Kidney capillary endothelial cell (primary cell): ENCODE data around the gene LARGE2.

Source experiments
- DNase-seq: peaks from one replicate; pipeline ENCODE4 v3.0.0-alpha.2; 2018; ENCODE audit warnings: low spot score

LARGE2 gene

DNA sequence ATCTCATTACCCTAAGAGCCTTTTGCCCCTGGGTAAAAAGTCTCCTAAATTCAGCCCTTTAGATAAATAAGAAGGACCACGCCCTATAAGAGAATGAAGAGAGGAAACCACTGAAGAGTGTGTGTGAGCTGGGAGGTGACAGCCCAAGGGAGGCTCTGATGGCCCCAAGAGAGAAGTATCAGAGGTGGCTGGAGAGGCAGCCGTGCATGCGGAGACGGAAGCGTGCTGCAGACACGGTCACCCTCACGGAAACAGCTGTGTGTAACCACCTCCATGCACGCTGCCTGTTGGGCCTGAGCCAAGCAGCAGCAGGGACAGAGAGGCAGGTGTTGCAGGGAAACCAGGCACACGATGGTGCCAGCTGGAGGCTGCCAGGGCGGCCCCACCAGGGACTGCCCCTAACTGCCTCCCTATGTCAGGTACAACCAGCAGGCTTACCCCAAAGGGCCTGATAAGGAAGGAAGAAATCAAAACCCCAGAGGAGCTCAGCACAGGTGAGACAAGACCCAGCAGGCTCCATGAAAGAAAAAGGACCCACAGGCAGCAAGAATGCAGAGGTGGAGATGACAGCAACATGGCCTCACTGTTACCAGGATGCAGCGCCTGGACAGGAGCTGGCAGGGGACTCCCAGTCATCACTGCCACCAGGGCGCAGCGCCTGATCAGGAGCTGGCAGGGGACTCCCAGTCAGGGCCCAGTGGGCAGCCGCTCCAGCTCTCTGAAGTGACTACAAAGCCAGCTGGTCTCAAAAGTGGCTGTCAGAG is 7.8 kb downstream of the LARGE2 start:
- DNase-seq: no peak

DNA sequence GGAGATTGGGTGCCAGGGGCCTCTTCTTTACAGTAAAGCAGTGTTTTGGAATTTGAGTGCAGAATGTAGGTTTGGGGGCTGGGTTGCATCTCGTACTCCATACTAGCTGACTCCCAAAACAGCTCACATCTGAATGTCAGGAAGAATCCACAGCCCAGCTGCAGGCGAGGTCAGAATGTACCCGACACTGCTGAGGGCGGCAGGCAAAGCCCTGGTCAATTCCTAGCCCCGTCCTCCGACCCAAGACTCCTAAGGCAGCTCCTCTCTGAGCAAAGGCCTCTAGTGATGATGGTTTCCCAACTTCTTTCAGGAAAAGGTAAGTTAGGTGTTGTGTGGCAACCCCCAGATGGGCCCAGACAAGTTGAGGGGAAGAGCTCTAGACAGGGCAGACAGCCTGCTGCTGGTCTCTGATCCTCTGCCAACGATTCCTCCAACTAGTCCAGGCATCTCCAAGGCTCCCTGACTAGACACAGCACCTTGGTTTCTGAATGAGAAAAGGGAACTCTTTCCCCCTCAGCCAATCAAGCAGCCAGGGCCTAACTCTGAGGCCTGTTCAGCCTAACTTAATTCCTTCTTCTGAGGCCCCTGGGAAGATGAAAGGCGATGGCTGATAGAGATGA is 8.6 kb downstream of the LARGE2 start:
- DNase-seq: no peak

- no peak for DNase-seq
Observed at GRCh38 chr11:45931739-45932138, 9.3 kb downstream of the LARGE2 start.

- no peak for DNase-seq
Observed at GRCh38 chr11:45932217-45932616, 9.8 kb downstream of the LARGE2 start.

- DNase-seq: no peak
Observed at GRCh38 chr11:45933131-45933831, 10.8 kb downstream of the LARGE2 start.

DNA sequence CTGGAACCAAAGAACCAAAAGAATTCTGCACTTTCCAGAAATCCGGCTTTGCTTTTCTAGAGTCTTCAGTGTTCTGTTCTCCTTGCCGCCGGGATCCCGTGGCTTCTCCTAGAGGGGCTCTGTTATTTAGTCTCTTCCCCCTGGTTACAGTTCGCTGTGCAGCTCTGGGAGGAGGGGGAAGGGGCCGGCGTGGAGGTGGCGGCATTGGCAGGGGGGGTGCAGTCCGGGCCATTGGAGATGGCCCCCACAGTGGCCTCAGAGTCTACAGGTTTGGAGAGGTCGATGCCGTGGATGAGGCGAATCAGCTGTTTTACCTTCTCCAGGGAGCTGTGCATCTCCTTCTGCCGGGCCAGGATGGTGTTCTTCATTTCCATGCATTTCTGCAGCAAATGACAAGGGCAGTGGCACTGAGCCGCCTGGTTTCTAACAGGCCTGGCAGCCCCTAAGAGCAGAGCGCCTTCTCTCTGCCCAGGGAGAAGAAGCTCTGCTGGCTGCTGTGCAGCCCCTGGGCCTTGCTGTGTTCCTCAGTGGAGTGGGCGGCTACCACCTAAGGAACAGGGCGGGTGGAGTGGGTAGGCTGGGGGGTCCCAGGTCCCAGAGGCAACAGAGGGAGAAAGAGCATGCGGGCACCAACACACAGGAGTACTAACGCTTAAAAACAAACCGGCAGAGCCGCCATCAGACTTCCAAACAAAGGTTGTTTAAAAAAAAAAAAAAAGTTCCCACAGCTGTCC is 11.6 kb downstream of the LARGE2 start:
- no peak for DNase-seq

DNA sequence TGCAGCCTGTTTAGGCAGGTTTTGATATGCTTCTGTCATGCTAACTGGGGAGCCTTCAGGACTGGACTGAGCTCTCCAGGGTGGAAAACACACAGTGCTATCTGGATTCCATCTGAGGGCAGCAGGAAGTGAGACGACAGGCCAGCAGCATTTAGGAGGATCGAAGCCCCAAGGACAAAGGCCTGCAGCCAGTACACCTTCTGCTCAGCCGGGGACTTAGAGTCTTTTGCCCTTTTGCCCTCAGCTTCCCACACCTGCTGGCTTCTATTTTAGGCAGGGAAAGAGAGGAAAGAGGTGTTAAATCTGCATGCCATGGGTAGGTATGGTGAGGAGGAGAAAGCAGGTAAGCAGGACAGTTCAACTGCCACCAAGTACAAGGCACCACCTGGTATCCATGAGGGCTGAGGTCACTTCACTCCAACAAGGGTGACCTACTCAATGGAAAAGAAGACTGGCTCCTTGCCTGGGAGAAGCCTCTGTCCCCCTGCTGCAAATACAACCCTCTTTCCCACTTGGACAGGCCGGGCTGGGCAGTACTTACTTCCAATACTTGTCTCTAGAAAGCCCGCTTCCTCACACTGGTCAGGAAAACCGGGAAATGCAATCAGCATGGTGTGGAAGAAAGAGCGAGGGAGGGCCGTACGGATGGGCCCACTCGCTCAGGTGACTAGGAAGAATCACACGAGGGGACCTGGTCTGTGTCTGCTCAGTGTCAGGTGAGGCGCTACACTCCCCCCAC is 12.3 kb downstream of the LARGE2 start:
- no peak for DNase-seq

GRCh38 chr11:45935349-45936064 is 13.1 kb downstream of the LARGE2 start:
- no peak for DNase-seq

DNA sequence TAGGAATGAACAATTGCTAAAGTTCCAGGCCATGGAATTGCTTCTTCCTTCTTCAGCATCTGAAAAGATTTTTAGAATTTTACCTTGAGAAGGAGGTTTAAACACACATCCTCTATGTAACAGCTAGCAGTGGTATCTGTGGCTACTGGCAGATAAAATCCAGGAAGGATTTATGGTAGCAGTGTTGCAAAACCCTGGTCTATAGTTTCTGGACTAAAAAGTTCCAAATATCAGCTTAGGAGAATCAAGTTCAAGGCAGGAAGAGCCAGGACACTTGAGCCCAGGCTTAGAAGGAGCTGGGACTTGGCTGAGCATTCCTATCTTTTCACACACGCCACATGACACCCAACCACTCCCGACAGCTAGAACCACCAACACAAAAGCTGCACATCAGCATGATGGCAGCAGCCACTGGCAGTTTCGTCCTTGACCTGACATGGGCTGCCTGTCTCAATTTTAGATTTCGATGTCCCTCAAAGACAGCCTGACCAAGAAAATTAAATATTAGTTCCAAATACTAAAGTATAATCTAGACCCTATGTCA is 14.1 kb downstream of the LARGE2 start:
- no peak for DNase-seq

GRCh38 chr11:45937916-45938315 is 15.5 kb downstream of the LARGE2 start:
- no peak for DNase-seq

DNA sequence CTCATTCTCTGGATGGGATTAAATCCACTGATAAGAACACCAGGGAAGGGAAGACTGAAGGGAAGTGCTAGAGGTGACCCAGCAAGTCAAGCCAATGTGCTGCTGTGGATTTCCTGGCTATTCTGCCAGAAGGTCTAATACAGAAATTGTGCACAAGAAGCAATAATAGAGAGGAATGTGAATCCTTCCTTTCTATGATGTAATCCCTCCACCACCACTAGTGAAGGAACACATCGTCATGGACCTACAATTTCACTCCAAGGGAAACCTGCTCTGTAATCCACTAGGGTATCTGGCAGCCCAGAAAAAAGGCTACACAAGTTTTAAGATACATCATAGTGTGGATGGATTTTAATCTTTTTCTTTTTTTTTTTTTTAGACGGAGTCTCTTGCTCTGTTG is 17.4 kb downstream of the LARGE2 start:
- no peak for DNase-seq

DNA sequence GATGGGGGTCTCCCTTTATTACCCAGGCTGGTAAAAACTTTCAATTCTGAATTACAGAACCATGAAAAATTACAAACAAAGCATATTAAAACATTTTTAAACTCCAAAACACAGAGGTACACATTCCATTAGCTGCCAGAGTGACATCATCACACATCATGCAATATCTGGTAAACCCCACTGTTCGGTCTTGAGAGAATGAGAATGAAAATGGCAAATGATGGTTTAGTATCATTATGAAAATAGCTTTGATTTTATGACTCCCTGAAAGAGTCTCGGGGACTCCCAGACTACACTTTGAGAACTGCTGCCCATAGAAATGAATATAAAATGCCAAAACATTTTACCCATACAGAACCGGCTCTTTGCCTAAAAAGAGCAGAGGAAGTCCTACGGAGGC is 18.8 kb downstream of the LARGE2 start:
- no peak for DNase-seq

GRCh38 chr11:45942381-45942780 is 19.9 kb downstream of the LARGE2 start:
- DNase-seq: no peak

- DNase-seq: no peak
Observed at GRCh38 chr11:45945397-45945999, 23.0 kb downstream of the LARGE2 start.

- no peak for DNase-seq
Observed at GRCh38 chr11:45947885-45948284, 25.4 kb downstream of the LARGE2 start.

- DNase-seq: no peak
Observed at GRCh38 chr11:45948356-45948755, 25.9 kb downstream of the LARGE2 start.

GRCh38 chr11:45949992-45950407 is 27.5 kb downstream of the LARGE2 start:
- DNase-seq: no peak

- DNase-seq: no peak
Observed at GRCh38 chr11:45959851-45960250, 37.4 kb downstream of the LARGE2 start.

- DNase-seq: no peak
Observed at GRCh38 chr11:45960387-45961095, 38.1 kb downstream of the LARGE2 start.

GRCh38 chr11:45961751-45962240 is 39.3 kb downstream of the LARGE2 start:
- no peak for DNase-seq
